Dermis microvascular lymphatic vessel endothelial cell (primary cell): ENCODE measurements around the gene PSMD4. TPM values are rescaled to one million over a fixed set of nuclear protein-coding genes. Genes with fewer than 3 reads are reported as not detected.
A peak's percentile ranks its signal among the peaks of the same experiment; 100 is the strongest.
"Not testable (repeated sequence)": the region's sequence is repeated elsewhere in the genome, so short reads cannot be mapped to it uniquely, and the experiment has no call there.

Experiments
- DNase-seq, 2 donors: peaks; one replicate each; pipeline versions ENCODE4 v3.0.0 to v3.0.0-alpha.2; 2010; ENCODE audit warnings: low read depth in 2 of 2
- total RNA-seq: library from RNA; depleted of rRNA; stranded (reverse); fragments of >200 nt; gene quantifications from 2 replicates; pipeline ENCODE4 v1.2.1, GENCODE V29; 2014

Gene PSMD4
- total RNA-seq = 192 and 200 TPM in 2 replicates

DNA sequence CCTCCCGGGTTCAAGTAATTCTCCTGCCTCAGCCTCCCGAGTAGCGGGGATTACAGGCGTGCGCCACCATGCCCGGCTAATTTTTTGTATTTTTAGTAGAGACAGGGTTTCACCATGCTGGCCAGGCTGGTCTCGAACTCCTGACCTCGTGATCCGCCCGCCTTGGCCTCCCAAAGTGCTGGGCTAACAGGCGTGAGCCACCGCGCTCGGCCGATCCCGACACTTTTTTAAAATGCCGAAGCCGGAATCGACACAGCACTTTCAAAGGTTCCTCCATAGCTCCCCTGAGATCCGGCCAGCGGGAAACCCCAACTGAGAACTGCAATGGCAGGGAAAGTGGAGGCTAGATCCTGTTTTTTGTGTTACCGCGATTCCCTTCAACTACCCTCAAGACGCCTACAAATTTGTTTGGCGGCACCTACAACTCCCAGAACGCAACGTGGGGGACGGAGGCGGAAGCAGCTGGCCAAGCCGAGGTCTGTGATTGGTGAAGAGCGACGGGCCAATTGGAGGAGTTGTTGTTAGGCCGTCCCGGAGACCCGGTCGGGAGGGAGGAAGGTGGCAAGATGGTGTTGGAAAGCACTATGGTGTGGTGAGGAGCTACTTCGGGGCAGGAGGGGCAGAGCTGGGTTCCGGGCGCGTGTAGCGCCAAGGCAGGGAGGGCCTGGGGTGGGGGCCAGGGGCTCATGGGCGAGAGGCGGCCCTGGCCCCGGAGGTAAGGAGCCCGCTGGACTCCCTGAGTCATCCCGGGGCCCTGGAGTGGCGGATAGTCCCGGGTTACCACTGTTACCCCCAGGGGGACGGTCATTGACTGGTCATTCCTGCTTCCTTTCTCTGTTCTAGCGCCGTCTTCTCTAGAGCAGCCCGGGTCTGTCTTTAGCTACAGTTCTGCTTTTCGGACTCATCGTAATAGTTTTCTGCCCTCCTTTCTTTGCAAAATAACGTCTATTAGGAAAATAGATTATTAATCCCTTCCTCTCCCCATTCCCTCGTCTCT, at the start of gene PSMD4:
TSS of gene PSMD4 (plus strand) at position 518 of the 997 bp plus-strand sequence. CDS start at position 567, 49 bp downstream.
- peak; percentile 93 to 98 for DNase-seq

DNA sequence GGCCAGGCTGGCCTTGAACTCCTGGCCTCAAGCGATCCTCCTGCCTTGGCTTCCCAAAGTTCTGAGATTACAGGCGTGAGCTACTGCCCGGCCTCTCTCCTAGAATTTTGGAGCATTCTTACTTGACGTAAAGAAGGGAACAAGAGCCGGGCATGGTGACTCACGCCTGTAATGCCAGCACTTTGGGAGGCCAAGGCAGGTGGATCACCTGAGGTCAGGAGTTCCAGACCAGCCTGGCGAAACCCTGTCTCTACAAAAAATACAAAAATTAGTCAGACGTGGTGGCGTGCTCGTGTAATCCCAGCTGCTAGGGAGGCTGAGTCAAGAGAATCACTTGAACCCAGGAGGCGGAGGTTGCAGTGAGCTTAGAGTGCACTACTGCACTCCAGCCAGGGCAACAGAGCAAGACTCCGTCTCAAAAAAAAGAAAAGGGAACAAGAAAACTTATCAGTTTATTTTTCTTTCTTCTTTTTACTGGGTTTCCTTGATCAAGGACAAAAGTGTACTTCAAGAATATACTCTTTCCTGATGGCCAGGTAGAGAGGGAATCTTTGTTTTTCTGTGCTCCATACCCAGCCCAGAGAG, 49.1 kb upstream of the PSMD4 start:
- not testable (repeated sequence) for DNase-seq

DNA sequence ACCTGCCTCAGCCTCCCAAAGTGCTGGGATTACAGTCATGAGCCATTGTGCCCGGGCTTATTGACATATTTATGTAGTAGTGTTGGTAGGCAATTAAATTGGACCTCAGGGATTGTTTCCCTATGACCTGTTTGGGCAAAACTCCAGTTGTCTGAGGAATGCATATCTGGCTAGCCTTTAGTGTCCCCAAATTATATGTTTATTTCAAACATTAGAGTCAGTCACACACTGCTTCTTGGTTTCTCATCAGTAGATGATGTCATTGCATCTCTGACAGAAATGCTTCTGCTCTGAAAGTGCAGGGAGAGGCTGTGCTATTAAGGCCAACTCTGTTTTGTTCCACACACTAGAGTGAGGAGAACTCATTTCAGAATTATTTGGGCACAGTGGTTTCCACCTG, 43.7 kb upstream of the PSMD4 start:
- DNase-seq = no peak

DNA sequence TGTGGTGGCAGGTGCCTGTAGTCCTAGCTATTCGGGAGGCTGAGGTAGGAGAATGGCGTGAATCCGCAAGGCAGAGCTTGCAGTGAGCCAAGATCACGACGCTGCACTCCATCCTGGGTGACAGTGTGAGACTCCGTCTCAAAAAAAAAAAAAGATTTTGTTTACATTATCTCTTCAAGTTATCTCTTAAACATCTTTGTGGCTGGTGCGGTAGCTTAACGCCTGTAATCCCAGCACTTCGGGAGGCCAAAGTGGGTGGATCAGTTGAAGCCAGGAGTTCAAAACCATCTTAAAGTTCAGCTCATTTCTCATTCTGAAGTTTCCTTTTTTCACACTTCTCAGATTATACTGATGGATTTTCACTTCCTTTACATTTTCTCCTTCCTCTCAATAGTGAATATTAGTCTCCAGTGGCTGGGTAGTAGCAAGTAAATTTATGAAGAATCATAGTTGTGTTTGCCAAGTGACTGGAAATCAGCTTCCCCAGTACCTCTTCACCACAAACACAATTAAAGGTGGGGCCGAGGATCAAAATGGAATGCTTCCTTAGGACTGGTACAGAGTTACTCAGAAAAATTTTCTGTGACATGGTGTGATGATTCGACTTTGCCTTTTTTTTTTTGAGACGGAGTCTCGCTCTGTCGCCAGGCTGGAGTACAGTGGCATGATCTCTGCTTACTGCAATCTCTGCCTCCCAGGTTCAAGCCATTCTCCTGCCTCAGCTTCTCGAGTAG, 42.4 kb upstream of the PSMD4 start:
- DNase-seq = no peak

DNA sequence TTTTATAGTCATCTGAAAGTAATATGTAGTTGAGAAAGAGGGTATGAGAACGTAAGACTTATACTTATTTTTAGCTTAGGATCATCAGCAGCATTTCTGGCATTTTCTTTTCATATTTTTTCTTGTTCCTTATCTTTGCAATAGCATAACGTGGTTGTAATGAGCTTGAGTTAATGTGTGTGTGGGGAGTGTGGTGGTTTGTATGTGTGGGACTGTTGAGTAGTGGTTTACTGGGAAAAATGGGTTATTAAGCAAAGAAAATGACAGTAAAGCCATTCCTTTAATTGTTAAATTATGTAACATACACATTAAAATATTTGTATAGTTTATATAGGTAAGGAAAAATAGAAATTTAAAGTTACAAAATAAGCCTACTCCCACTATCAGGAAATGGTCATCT, 41.0 kb upstream of the PSMD4 start:
- no peak for DNase-seq

DNA sequence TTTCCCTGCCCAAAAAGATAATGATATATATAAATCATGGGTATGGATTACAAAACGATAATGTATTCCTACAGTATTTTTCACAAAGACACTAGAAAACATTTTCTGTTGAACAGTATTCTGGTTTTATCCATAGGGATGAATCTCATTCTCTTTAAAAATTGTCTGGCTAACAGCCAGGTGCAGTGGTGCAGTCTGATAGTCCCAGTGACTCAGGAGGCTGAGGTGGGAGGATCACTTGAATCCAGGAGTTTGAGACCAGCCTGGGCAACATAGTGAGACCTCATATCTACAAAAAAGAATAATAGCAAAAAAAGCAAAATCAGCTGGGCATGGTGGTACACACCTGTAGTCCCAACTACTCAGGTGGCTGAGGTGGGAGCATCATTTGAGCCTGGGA, 32.9 kb upstream of the PSMD4 start:
- no peak for DNase-seq

DNA sequence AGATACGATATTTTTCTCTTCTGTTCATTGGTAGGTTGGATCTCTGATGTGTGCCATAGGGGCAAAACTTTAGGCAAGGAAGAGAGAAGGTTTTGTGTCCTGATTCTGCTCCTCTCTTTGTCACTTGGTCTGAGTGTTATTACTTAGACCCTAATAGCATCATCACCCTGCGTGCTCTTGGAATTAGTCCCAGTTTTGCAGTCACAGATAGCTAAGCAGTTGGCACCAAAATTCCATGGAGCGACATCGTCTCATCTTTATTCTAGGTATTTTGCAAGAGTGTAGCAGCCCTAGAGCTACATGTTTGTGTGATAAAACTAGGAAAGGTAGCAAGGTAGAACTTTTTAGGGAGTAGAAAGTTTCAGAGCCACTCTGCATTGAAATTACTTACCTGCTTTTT, 32.4 kb upstream of the PSMD4 start:
- DNase-seq = no peak

DNA sequence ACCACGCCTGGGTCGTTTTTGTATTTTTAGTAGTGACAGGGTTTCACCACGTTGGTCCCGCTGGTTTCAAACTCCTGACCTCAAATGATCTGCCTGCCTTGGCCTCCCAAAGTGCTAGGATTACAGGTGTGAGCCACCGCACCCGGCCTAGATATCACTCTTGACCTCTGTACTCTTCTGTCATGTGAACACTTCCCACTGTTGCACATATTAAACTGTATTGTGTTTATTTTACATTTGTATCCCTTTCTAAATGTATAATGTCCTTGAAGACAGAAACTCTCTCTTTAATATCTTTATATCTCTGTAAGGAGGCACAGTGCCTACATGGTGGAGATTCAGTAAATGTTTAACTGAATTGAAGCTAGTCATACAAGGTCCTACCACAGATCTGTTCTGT, 19.3 kb upstream of the PSMD4 start:
- DNase-seq = no peak

DNA sequence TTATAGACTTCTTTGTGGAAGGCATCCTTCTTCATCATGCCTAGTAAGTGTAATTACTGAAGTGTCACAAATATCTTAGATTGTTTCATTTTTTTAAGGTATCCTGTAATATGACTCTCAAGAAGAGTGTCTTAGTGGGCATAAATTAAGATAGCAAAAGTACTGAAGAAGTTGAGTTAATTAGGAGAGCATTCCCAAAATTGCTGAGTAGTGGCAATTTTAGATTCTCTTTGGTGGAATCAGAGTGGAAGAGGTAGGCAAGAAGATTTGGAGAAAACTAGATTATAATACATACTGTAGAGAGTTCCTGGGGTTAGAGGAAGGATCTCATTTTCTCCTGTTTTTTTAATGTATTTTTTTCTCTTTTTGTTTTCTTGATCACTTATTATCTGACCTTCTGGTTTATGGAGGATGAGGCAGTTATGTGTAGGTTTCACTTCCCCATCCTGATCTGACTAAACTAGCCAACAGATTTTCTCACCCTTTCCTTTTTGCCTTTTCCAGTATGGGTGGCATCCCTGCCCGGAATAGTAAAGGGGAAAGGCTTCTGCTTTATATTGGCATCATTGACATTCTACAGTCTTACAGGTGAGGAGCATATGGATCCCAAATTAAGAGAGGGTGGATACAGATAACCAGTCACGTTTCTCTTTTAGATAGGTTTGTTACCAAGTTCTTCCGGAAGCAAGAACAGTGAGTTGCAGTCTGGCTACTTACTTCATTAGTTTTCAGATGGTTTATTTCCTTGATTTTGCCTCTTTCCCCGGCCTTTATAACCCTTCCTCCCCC, 16.7 kb upstream of the PSMD4 start:
- no peak for DNase-seq

DNA sequence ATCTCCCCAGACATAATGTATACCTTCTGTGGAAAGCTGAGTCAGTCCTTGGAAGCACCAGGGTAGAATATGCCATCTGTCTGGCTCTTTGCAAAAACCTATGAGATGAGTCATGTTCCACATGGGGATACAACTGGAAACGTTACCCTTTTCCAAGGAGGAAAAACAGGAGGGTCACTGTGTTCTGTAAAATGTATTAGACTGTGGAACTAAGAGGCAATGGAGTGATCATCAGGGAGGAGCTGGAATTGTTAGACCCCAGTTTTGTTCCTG, 16.1 kb upstream of the PSMD4 start:
- peak in 1 of 2 donors; percentile 48 for DNase-seq

DNA sequence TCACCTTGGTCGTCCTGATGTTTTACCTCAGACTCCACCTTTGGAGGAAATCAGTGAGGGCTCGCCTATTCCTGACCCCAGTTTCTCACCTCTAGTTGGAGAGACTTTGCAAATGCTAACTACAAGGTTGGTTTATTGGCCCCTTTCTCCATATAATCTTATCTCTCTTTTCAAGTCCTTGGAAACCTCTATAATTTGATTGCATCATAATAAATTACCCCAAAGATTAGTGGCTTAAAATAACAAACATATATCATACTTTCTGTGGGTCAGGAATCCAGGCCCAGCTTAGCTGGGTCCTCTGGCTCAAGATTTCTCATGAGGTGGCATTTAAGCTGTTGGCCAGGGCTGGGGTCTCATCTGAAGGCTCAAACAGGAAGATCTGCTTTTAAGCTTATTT, 12.1 kb upstream of the PSMD4 start:
- DNase-seq = no peak

DNA sequence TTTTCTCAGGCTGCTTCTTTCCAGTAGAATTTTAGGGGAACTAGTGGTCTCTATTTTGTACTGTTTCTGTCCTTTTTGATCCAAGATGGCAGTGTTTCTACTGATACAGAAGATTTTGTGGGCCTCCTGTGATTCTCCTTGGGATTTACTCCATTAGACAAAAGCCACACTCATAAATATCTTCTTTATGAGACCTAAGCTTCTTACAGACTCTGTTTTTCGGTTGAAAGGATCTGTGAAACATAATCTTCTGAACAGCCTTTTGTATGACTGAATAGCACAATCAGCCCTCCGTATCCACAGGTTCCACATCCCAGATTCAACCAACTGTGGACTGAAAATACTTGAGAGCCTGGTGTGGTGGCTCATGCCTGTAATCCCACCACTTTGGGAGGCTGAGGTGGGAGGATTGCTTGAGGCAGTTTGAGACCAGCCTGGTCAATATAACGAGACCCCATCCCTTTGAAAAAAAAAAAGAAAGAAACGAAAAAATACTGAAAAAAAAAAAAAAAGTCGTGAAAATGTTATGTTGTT, 10.8 kb upstream of the PSMD4 start:
- no peak for DNase-seq

DNA sequence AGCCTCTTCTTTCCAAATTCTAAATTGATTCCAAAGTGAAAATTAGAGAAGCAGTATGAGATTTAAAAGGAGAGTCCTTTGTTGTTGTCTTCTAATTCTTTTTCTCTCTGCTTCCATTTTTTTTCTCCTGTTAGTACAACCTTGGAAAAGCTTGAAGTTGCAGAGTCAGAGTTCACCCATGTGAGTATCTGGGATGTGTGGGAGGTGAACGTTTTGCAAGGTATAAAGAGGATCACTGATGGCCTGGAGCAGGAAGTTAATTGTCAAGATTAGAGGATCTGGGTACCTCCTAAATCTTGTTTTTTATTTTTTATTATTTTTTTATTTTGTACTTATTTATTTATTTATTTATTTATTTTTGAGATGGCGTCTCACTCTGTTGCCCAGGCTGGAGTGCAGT, 7.7 kb upstream of the PSMD4 start:
- no peak for DNase-seq

DNA sequence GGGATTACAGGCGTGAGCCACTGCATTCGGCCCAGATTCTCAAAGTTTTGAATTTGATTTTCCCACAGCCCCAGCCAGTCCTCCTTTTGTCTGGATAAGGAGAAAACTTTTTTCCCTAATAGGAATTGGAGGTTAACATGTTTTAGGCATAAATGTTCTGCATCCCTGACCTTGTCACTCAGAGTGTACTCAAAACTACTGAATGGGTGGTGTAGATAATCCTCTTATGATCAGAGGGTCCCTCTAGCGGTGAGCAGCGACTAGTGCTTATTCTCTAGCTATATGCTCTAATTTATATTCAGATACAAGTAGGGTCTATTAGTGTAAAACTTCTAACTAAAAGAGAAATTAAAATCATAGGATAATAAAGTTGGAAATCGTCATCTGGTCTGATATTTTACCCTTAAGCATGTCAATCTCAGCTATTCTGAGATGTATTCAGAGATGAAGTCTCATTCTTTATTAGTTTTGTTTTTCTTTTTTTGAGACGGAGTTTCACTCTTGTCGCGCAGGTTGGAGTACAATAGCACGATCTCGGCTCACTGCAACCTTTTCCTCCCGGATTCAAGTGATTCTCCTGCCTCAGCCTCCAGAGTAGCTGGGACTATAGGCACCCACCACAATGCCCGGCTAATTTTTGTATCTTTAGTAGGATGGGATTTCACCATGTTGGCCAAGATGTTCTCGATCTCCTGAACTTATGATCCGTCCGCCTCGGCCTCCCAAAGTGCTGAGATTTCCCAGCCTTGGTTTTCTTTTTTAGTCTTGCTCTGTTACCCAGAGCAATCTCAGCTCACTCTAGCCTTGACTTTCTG, 2.7 kb upstream of the PSMD4 start:
- peak; percentile 80 to 88 for DNase-seq

DNA sequence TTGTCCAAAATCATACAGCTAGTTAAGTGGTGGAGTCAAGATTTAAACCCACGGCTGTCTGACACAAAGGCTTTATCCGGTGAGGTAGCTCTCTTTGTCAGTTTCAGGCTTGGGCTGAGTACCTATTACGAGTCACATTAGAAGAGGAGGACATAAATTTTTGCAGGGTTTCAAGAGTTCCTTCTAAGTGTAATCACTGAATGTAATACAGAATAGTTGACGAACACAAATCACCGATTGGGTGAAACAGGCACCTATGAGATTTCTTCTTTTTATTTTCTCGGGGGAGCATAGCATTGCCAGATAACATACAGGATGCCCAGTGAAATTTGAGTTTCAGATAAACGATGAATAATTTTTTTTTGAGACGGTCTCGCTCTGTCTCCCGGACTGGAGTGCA, 847 bp downstream of the PSMD4 start:
- peak in 1 of 2 donors; percentile 12 for DNase-seq

DNA sequence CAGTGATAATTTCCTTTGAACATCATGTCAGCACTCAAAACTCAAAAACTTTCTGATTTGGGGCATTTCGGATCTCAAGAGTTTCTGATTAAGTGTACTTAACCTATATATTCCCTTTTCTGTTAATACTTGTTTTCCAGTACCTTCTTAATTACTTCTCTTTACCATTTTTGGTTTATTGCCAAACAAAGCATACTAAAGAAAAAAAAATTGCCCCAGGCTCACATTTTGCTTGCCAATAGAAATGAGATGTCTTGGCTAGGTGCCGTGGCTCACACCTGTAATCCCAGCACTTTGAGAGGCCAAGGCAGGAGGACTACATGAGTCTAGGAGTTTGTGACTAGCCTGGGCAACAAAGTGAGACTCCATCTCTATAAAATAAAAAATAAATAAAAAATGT, 4.8 kb downstream of the PSMD4 start:
- DNase-seq = no peak

DNA sequence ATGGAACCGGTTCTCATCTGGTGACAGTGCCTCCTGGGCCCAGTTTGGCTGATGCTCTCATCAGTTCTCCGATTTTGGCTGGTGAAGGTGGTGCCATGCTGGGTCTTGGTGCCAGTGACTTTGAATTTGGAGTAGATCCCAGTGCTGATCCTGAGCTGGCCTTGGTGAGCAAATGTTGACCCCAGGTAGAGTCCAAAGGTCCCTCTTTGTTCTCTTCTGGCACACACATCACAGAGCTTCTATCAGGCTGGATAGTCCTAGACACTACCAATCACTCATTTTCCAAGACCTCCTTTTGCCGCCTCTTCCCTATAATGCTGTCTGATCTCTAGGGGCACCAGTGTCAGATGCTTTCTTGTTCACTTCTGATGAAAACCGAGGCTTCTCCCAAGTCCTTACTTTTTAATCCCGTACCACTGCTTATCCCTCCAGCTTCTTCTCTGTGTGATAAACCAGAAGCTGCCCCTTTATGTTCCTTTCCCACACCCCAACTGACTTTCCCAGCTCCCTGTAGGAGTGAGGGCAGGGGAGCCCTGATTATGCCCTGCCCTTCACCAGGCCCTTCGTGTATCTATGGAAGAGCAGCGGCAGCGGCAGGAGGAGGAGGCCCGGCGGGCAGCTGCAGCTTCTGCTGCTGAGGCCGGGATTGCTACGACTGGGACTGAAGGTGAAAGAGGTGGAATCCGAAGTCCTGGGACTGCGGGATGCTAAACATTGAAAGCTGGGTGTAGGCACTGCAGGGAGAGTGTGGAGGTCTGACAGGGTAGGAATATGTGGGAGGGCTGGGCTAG, 11.1 kb downstream of the PSMD4 start:
- DNase-seq = no peak

DNA sequence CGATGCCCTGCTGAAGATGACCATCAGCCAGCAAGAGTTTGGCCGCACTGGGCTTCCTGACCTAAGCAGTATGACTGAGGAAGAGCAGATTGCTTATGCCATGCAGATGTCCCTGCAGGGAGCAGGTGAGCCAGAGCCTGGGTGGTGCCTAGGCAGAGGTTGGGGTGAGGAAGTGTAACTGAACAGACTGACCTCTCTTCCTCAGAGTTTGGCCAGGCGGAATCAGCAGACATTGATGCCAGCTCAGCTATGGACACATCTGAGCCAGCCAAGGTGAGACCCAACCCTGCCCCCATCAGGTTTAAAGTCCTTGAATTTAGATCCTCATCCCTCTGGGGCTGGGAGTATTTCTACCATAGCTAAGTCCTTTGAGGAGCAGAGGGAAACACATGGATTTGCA, 11.8 kb downstream of the PSMD4 start:
- no peak for DNase-seq

DNA sequence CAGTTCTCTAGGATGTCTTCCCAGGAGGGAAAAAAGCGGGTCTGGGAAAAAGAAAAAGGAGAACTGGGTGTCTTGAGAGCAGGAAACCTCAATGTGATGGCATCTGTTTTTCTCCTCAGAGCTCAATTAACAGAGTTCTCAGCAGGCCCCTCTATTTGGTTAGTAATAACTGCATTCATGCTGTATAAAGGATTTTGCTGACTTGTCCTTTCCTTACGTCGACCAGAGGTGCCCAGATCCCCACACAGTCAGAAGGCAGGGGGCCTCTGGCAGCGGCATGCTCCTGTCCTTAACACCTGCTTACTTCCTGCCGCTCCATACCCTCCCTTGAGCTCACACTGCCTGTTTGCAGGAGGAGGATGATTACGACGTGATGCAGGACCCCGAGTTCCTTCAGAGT, 12.3 kb downstream of the PSMD4 start:
- no peak for DNase-seq

DNA sequence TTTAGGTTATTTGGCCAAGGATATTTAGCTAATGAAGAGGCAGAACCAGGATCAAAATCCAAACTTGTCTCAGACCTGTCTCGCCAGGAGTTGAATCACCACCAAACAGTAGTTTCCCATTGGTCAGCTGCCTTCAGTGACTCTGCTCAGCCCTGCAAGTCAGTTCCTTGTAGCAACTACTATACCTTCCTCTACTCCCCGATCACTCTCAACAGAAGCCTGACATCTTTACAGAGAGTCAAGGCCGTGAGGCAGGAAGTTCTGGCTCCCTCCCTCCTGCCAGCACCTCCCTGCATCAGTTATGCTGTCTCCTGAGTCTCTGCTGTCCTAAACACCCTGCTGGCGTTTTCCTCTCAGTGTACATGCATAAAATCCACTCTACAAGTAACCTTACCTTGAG, 13.2 kb downstream of the PSMD4 start:
- no peak for DNase-seq
